Superior temporal gyrus (tissue), 1 donor: ENCODE data around the gene PSME2.

Experiments used
- DNase-seq: peaks from one replicate; pipeline ENCODE4 v3.0.0-alpha.2; 2016; ENCODE audit errors: extremely low spot score

PSME2 gene

DNA sequence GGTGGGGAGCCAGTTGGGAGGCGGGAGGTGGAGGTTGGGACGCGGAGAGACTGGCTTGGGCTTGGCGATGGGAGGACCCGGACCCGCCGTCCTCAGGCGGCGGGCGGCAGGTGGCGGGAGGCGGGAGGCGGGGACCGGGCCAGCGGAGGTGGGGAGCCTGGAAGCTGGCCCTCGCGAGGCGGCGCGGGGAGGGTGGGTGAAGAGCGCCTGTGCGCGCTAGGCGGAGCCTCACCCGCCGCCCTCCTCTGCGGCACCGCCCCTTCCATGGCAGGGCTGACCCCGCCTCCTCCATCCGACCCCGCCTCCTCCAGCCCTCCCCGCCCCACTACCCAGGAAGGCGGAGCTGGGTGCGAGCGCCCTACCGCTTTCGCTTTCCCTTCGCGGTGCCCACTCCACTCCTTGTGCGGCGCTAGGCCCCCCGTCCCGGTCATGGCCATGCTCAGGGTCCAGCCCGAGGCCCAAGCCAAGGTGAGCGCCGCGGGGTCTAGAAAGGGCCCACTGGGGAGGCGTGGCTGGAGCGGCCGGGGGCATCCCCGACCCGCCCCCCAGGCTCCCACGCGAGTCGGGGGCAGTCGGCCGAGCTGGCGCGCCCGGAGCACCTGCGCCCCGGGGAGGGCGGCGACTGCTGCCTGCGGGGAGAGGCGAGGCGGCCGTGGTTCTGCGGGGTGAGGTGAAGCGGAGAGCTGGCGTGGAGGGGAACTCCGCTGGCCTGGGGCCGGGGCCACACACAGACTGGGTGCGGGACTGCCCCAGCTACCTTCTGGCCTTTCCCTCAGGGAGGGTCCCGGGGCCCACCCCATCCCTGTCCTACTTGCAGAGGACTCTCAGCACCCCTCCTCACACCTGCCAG is 10.4 kb downstream of the PSME2 start, which contains the start of gene PSME1:
PSME1 (plus strand) TSS at position 361 of the 850 bp plus-strand sequence; CDS start at position 430, 69 bp downstream.
- DNase-seq, result peak; percentile 86

DNA sequence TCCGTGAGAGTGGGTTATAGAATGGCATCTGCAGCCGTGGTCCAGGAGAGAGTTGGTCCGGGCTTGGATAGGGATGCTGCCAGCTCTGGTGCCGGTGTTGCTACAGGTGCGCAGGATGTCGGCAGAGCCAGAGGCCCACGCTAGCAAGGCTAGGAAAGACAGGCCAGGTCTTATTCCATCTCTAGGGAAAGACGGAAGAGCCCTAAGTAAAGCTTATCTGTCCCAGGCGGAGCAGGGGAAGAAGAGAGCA is 10.9 kb downstream of the PSME2 start:
- DNase-seq, result peak; percentile 17

- no peak for DNase-seq
These were observed 12.7 kb downstream of the PSME2 start for GRCh38 chr14:24133735-24134134.

DNA sequence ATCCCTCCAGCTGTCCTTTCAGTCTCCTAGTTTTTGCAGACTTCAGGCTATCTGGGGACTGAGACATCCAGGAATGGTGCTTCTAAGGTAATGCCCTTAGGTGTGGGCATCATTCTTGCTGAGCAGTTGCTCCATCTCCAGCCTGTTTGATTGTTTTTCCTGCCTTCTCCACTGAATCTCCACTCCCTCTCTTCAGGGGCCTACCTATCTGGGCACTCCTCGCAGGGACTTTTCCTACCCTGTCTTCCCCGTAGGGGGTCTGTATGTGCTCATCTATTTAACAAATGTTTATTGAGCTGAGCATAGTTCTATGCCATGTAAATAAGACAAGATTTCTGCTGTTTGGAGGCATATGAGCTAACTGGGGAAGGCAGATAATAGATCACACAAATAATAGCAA is 13.4 kb downstream of the PSME2 start:
- DNase-seq, result no peak

DNA sequence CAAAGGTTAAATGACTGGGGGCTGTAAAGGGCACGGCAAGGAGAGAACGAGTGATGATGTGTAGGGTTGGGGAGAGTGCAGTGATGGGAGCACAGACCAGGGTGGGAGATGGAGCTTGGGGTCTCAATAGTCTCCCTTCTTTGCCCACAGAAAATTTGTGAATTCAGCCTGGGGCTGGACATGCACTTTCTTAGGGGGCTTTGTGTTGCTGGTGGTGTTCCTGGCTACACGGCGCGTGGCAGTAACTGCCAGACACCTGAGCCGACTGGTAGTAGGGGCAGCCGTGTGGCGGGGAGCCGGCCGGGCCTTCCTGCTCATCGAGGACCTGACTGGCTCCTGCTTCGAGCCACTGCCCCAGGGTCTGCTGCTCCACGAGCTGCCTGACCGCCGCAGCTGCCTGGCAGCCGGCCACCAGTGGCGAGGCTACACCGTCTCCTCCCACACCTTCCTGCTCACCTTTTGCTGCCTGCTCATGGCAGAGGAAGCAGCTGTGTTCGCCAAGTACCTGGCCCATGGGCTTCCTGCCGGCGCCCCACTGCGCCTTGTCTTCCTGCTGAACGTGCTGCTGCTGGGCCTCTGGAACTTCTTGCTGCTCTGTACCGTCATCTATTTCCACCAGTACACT is 14.2 kb downstream of the PSME2 start:
- no peak for DNase-seq

DNA sequence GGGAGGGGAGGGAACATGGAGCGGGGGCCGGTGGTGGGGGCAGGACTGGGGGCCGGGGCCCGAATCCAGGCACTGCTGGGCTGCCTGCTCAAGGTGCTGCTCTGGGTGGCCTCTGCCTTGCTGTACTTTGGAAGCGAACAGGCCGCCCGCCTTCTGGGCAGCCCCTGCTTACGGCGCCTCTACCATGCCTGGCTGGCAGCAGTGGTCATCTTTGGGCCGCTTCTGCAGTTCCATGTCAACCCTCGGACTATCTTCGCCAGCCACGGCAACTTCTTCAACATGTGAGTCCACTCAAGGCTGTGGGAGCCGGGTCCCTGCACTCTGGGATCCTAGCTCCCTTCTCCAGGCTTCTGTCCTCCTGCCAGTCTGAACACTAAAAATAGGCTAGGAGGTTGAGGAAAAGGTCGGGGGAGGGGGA is 14.9 kb downstream of the PSME2 start:
- no peak for DNase-seq

- no peak for DNase-seq
These were observed 15.5 kb downstream of the PSME2 start for GRCh38 chr14:24130717-24131548.

DNA sequence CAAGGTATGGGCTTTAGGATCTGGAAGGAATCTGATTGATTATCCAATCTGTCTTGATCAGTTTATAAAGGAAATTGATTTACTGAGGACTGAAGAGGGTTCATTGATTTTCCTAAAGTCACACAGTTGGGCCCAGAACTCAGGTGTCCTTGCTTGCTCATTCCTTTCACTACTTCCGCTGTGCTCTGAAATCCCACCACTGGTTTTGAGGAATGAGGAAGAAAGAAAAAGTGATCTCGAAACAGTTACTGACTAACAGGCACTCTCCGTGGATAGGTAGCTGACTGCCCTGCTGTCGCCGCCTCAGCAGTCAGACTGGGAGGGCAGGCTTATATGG is 16.1 kb downstream of the PSME2 start, which contains the start of gene FITM1:
FITM1 (plus strand) TSS at position 280 of the 337 bp plus-strand sequence. CDS start 905 bp downstream, outside the sequence.
- DNase-seq, result no peak

DNA sequence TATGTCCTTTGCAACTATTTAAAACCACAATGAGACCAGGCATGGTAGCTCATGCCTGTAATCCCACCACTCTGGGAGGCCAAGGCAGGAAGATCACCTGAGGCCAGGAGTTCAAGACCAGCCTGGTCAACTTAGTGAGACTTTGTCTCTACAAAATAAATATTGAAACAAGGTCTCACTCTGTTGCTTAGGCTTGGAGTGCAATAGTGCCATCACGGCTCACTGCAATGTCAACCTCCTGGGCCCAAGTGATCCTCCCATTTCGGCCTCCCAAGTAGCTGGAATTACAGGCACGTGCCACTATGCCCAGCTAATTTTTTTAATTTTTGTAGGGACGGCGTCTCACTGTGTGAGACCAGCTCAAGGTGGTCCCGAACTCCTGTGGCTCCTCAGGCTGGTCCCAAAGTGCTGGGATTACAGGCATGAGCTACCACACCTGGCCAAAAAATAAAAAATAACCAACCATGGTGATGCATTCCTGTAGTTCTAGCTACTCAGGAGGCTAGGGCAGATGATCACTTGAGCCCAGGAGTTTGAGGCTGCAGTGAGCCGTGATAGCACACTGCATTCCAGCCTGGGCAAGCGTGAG is 16.9 kb downstream of the PSME2 start:
- no peak for DNase-seq

GRCh38 chr14:24127673-24128072 is 18.7 kb downstream of the PSME2 start:
- no peak for DNase-seq

GRCh38 chr14:24126939-24127338 is 19.5 kb downstream of the PSME2 start:
- DNase-seq, result no peak

- DNase-seq, result no peak
These were observed 22.7 kb downstream of the PSME2 start for GRCh38 chr14:24123424-24124417.

DNA sequence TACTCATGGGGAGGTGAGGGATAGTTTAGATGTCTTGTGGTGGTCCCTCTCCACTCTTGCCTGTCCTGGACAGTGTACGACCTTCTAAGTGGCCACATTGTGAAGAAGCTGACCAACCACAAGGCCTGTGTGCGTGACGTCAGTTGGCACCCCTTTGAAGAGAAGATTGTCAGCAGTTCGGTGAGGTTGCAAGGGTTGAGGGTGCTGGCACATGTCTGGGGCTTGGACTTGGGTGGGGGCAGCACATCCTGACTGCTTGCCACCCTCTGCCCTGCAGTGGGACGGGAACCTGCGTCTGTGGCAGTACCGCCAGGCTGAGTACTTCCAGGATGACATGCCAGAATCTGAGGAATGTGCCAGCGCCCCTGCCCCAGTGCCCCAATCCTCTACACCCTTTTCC is 23.5 kb downstream of the PSME2 start:
- DNase-seq, result no peak

- DNase-seq, result no peak
These were observed 24.0 kb downstream of the PSME2 start for GRCh38 chr14:24122416-24122815.

GRCh38 chr14:24121210-24121609 is 25.2 kb downstream of the PSME2 start:
- no peak for DNase-seq

- DNase-seq, result no peak
These were observed 26.7 kb downstream of the PSME2 start for GRCh38 chr14:24119691-24120090.

GRCh38 chr14:24117179-24117578 is 29.2 kb downstream of the PSME2 start:
- DNase-seq, result no peak

- no peak for DNase-seq
These were observed 30.1 kb downstream of the PSME2 start for GRCh38 chr14:24116128-24116814.

GRCh38 chr14:24115422-24116127 is 30.8 kb downstream of the PSME2 start:
- no peak for DNase-seq
